ENCODE data around the gene NHEJ1. TPM values are rescaled to one million over a fixed set of nuclear protein-coding genes. Genes with fewer than 3 reads are reported as not detected.

NHEJ1 gene
- total RNA-seq, 1 experiment from 2014 or later: 16.4 TPM

DNA sequence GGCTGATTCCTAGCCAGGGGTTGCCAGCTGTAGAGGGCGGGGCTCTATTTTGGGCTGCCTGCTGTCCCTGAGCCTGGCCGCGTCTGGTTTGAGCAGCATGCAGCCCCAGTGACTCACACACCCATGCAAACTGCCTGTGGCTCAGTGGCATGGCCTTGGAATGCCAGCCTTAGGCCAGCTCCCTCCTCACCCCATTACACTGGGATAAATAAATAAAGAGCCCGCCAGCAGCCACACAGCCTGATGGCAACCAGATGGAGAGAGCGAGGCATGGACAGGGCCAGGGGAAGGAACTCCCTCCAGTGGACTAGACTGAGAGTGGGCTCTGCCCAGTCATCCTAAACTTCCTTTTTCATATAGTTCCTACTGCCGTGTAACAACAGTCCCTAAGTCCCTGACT, 18.3 kb downstream of the NHEJ1 start:
- Histone ChIP-seq H3K27ac (ENCODE audit: low read depth, low read length) (no peak overlapping the region), H4K20me1 (ENCODE audit: insufficient read depth) (no peaks in the 10 kb centered on the region), H3K4me2 (ENCODE audit: low read length) (peak overlapping the region; percentile 42), H3K9me3 (ENCODE audit: control insufficient read depth in 1 of 2, insufficient read depth in 1 of 2, low read depth in 1 of 2, low read length in 2 of 2) (no peaks in the 10 kb centered on the region), H3K27me3 (ENCODE audit: insufficient read depth, low read length) (no peaks in the 10 kb centered on the region), H3K79me2 (ENCODE audit: insufficient read depth, low read length) (no peaks in the 10 kb centered on the region), H3K9ac (ENCODE audit: low read length) (no peak overlapping the region), H3K4me3 (replicated peaks in 1 of 2; ENCODE audit: low read depth in 1 of 2, low read length in 2 of 2) (no peak overlapping the region), H3K36me3 (ENCODE audit: control insufficient read depth in 1 of 2, insufficient read depth in 2 of 2, low read length in 2 of 2) (peaks cover 2 to 9% of the 10 kb centered on the region in 2 experiments; a peak in 1 of 4 replicates), H3K4me1 (ENCODE audit: control insufficient read depth in 1 of 2, insufficient read depth in 2 of 2, low read length in 2 of 2) (peaks cover 16 to 21% of the 10 kb centered on the region in 2 experiments), H2AFZ (ENCODE audit: low read depth, low read length, poor library complexity, severe bottlenecking) (no peak overlapping the region), H3K9me2 (ENCODE audit: insufficient read depth) (no peaks in the 10 kb centered on the region)
- intact Hi-C loops (cut with micrococcal nuclease): loop anchor here (5.0 kb wide), 1 partner anchor 70 kb away; no protein-coding TSS in a partner anchor
- no TSS peak for BruUV-seq (replicated peaks)
- TF ChIP-seq, protein P1, sequence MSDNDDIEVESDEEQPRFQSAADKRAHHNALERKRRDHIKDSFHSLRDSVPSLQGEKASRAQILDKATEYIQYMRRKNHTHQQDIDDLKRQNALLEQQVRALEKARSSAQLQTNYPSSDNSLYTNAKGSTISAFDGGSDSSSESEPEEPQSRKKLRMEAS (IDR thresholded peaks at IDR 0.05): peak; percentile 77
- no peak for TF ChIP-seq RAD21 (IDR thresholded peaks at IDR 0.05; ENCODE audit: low read depth)
- peak; percentile 51; the same call in 1 of the 2 replicates for TF ChIP-seq SP1 (IDR thresholded peaks at IDR 0.05; ENCODE audit: low read depth)
- no peak for TF ChIP-seq POLR2AphosphoS5 (IDR thresholded peaks at IDR 0.05; ENCODE audit: low read depth, low read length)
- TF ChIP-seq EGR1 (IDR thresholded peaks at IDR 0.05; ENCODE audit: low read depth): no peak
- TF ChIP-seq, protein P2, sequence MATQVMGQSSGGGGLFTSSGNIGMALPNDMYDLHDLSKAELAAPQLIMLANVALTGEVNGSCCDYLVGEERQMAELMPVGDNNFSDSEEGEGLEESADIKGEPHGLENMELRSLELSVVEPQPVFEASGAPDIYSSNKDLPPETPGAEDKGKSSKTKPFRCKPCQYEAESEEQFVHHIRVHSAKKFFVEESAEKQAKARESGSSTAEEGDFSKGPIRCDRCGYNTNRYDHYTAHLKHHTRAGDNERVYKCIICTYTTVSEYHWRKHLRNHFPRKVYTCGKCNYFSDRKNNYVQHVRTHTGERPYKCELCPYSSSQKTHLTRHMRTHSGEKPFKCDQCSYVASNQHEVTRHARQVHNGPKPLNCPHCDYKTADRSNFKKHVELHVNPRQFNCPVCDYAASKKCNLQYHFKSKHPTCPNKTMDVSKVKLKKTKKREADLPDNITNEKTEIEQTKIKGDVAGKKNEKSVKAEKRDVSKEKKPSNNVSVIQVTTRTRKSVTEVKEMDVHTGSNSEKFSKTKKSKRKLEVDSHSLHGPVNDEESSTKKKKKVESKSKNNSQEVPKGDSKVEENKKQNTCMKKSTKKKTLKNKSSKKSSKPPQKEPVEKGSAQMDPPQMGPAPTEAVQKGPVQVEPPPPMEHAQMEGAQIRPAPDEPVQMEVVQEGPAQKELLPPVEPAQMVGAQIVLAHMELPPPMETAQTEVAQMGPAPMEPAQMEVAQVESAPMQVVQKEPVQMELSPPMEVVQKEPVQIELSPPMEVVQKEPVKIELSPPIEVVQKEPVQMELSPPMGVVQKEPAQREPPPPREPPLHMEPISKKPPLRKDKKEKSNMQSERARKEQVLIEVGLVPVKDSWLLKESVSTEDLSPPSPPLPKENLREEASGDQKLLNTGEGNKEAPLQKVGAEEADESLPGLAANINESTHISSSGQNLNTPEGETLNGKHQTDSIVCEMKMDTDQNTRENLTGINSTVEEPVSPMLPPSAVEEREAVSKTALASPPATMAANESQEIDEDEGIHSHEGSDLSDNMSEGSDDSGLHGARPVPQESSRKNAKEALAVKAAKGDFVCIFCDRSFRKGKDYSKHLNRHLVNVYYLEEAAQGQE (IDR thresholded peaks at IDR 0.05; ENCODE audit: low read depth): no peak
- TF ChIP-seq YY1 (IDR thresholded peaks at IDR 0.05; ENCODE audit: extremely low read depth, insufficient replicate concordance, low read depth, low read length): no peak
- TF ChIP-seq CBX3 (IDR thresholded peaks at IDR 0.05; ENCODE audit: low read depth): peak; percentile 76
- TF ChIP-seq ZNF274 (IDR thresholded peaks at IDR 0.05; ENCODE audit: low read depth, low read length): no peak
- TF ChIP-seq FOSL1 (IDR thresholded peaks at IDR 0.05; ENCODE audit: low read depth): peak; percentile 70
- peak; percentile 68 for TF ChIP-seq JUND (IDR thresholded peaks at IDR 0.05)
- TF ChIP-seq, protein P3, sequence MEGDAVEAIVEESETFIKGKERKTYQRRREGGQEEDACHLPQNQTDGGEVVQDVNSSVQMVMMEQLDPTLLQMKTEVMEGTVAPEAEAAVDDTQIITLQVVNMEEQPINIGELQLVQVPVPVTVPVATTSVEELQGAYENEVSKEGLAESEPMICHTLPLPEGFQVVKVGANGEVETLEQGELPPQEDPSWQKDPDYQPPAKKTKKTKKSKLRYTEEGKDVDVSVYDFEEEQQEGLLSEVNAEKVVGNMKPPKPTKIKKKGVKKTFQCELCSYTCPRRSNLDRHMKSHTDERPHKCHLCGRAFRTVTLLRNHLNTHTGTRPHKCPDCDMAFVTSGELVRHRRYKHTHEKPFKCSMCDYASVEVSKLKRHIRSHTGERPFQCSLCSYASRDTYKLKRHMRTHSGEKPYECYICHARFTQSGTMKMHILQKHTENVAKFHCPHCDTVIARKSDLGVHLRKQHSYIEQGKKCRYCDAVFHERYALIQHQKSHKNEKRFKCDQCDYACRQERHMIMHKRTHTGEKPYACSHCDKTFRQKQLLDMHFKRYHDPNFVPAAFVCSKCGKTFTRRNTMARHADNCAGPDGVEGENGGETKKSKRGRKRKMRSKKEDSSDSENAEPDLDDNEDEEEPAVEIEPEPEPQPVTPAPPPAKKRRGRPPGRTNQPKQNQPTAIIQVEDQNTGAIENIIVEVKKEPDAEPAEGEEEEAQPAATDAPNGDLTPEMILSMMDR (IDR thresholded peaks at IDR 0.05 in 2 of 3, conservative IDR thresholded peaks at IDR 0.05 in 1 of 3; ENCODE audit: borderline replicate concordance in 1 of 3, insufficient read depth in 1 of 3, low read depth in 2 of 3, low read length in 2 of 3): no peak
- DNase-seq (ENCODE audit: low read depth, low spot score) (peak; percentile 31), ATAC-seq (peak; percentile 99)
- RAD21 ChIA-PET (ENCODE audit: low non-redundant PET in 1 of 2, low total read pairs in 2 of 2, uncharacterized antibody in 2 of 2, unreplicated experiment in 2 of 2): no interaction called here
- CTCF ChIA-PET: interaction anchor here (0.6 kb wide), 1 partner anchor 38 kb away, joined by 3 read pairs; no protein-coding TSS in a partner anchor
- POLR2A ChIA-PET: no interaction called here

Measured in HCT116 (cell line).